Endodermal cell (in vitro differentiated cells): ENCODE measurements around the gene RTCB. TPM values are rescaled to one million over a fixed set of nuclear protein-coding genes. Genes with fewer than 3 reads are reported as not detected.

Experiments used
- DNase-seq: peaks from one replicate; pipeline ENCODE4 v3.0.0-alpha.2; 2017
- H3K27ac ChIP-seq: 2 replicates; pipeline ENCODE4 v1.5.1; 2013; ENCODE audit warnings: mild to moderate bottlenecking, low read depth, low read length, moderate library complexity
- H3K27me3 ChIP-seq: 2 replicates; pipeline ENCODE4 v1.6.1; 2013; ENCODE audit warnings: mild to moderate bottlenecking, low read length, moderate library complexity; ENCODE audit not compliant: insufficient read depth, control insufficient read depth, poor library complexity, severe bottlenecking
- H3K36me3 ChIP-seq: 2 replicates; pipeline ENCODE4 v1.7.0; 2013; ENCODE audit warnings: mild to moderate bottlenecking, low read length, moderate library complexity; ENCODE audit not compliant: control insufficient read depth, insufficient read depth
- H3K4me1 ChIP-seq: one replicate; pipeline ENCODE4 v1.7.0; 2013; ENCODE audit warnings: low read length; ENCODE audit not compliant: control insufficient read depth, insufficient read depth
- H3K4me3 ChIP-seq: 2 replicates; pipeline ENCODE4 v1.5.1; 2013; ENCODE audit warnings: mild to moderate bottlenecking, low read length, moderate library complexity
- H3K9ac ChIP-seq: 2 replicates; pipeline ENCODE4 v1.6.1; 2013; ENCODE audit warnings: mild to moderate bottlenecking, low read length, moderate library complexity; ENCODE audit not compliant: poor library complexity, severe bottlenecking; ENCODE audit errors: extremely low read depth
- H3K9me3 ChIP-seq: 2 replicates; pipeline ENCODE4 v1.6.1; 2013; ENCODE audit warnings: mild to moderate bottlenecking, low read length, moderate library complexity; ENCODE audit not compliant: control insufficient read depth
- H3K27ac Mint-ChIP-seq: 2 replicates; pipeline ENCODE4 v1.8.0; 2020; ENCODE audit warnings: mixed read lengths
- H3K27me3 Mint-ChIP-seq: 2 replicates; pipeline ENCODE4 v1.8.0; 2021; ENCODE audit warnings: mild to moderate bottlenecking, mixed read lengths; ENCODE audit not compliant: insufficient read depth
- H3K36me3 Mint-ChIP-seq: 2 replicates; pipeline ENCODE4 v1.8.0; 2020; ENCODE audit warnings: low read depth, mixed read lengths
- H3K4me1 Mint-ChIP-seq: 2 replicates; pipeline ENCODE4 v1.8.0; 2020; ENCODE audit warnings: mixed read lengths
- H3K4me3 Mint-ChIP-seq: 2 replicates; pipeline ENCODE4 v1.8.0; 2020; ENCODE audit warnings: mild to moderate bottlenecking, moderate library complexity, mixed read lengths
- H3K9me3 Mint-ChIP-seq: 2 replicates; pipeline ENCODE4 v1.8.0; 2020; ENCODE audit warnings: mild to moderate bottlenecking, mixed read lengths
- WGBS, 2 experiments: methylation state at CpG; one replicate each; pipeline versions ENCODE4 v1.1.5 to v1.1.7; 2013; ENCODE audit warnings: missing lambda C conversion rate in 2 of 2, mixed read lengths in 1 of 2; ENCODE audit not compliant: insufficient coverage in 1 of 2, insufficient read length in 1 of 2; 5-methylcytosine and 5-hydroxymethylcytosine counted together
- total RNA-seq, 2 donors: library from RNA; stranded (reverse); fragmentation: NEBNext Ultra II Directional in 1 of 2; extraction: Animal tissue kit (Norgen Biotek cat#: 25700) in 1 of 2; gene quantifications; 2 replicates in 1 of 2; 3 replicates in 1 of 2; pipeline ENCODE4 v1.2.1, GENCODE V29; 2021
- TF ChIP-seq, protein P1 (sequence below): fragments of 200-600 bp; sonication (generic); conservative IDR thresholded peaks from 2 replicates; pipeline ENCODE4 v1.5.0; 2021; ENCODE audit warnings: antibody characterized with exemption, mild to moderate bottlenecking

The RTCB gene
- total RNA-seq, 2 donors from 2014 or later: 113 to 126 TPM

DNA sequence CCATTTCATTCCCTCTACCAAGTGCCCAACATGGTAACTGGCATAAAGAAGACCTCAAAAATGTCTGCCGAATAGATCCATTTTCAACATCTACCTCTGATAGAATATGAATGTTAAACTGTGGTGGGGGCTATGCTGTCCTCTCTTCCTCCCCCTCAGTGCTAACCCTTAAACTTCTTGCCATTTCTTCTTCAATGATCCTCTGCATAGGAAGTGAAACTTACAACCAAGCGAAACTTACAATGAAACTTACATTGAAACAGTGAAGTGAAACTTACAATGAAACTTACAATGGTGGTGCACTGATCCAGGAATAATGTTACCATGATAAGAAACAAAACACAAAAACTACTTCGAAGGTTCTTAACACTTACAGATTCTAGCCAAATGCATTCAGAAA is 4.7 kb downstream of the RTCB start:
- Mint-ChIP-seq H3K9me3 (no peaks in the 10 kb centered on the region), H3K4me1 (peaks cover 13% of the 10 kb centered on the region), H3K36me3 (peaks cover 59% of the 10 kb centered on the region), H3K27ac (no peak overlapping the region), H3K4me3 (no peak overlapping the region), H3K27me3 (no peaks in the 10 kb centered on the region)
- no peak overlapping the region for H3K9ac ChIP-seq
- no peaks in the 10 kb centered on the region for H3K9me3 ChIP-seq
- no peaks in the 10 kb centered on the region for H3K27me3 ChIP-seq
- no peak for DNase-seq
- 89 to 94% methylated on average over 1 to 3 of the region's 3 CpGs for WGBS, 2 experiments
- H3K27ac ChIP-seq: no peak overlapping the region
- H3K4me1 ChIP-seq: peaks cover 2% of the 10 kb centered on the region
- H3K4me3 ChIP-seq: no peak overlapping the region
- TF ChIP-seq, protein P1, sequence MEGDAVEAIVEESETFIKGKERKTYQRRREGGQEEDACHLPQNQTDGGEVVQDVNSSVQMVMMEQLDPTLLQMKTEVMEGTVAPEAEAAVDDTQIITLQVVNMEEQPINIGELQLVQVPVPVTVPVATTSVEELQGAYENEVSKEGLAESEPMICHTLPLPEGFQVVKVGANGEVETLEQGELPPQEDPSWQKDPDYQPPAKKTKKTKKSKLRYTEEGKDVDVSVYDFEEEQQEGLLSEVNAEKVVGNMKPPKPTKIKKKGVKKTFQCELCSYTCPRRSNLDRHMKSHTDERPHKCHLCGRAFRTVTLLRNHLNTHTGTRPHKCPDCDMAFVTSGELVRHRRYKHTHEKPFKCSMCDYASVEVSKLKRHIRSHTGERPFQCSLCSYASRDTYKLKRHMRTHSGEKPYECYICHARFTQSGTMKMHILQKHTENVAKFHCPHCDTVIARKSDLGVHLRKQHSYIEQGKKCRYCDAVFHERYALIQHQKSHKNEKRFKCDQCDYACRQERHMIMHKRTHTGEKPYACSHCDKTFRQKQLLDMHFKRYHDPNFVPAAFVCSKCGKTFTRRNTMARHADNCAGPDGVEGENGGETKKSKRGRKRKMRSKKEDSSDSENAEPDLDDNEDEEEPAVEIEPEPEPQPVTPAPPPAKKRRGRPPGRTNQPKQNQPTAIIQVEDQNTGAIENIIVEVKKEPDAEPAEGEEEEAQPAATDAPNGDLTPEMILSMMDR: no peak
- H3K36me3 ChIP-seq: peaks cover 59% of the 10 kb centered on the region

DNA sequence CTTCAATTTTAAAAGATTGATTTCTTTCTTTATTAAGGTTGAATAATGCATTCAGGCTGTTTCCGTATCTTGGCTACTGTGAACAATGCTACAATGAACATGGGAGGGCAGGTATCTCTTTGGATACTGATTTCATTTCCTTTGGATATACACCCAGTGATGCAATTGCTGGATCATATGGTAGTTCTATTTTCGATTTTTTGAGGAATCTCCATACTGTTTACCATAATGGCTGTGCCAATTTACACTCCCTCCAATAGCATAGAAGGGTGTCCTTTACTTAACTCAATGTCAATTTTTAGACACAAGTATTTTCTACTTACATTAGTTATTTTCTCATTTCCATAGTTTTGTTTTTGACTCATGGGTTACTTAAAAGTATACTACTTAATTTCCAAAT is 8.0 kb downstream of the RTCB start:
- H3K4me3 ChIP-seq: no peak overlapping the region
- Mint-ChIP-seq H3K36me3 (peaks cover 78% of the 10 kb centered on the region), H3K27me3 (no peaks in the 10 kb centered on the region), H3K4me3 (no peak overlapping the region), H3K9me3 (no peaks in the 10 kb centered on the region), H3K27ac (no peak overlapping the region), H3K4me1 (no peaks in the 10 kb centered on the region)
- WGBS, 2 experiments: 93 to 97% methylated on average over 2 of the region's 2 CpGs
- TF ChIP-seq, protein P1: no peak
- H3K9me3 ChIP-seq: no peaks in the 10 kb centered on the region
- no peak overlapping the region for H3K27ac ChIP-seq
- no peaks in the 10 kb centered on the region for H3K4me1 ChIP-seq
- no peak for DNase-seq
- H3K27me3 ChIP-seq: no peaks in the 10 kb centered on the region
- H3K9ac ChIP-seq: no peak overlapping the region
- peaks cover 91% of the 10 kb centered on the region for H3K36me3 ChIP-seq

DNA sequence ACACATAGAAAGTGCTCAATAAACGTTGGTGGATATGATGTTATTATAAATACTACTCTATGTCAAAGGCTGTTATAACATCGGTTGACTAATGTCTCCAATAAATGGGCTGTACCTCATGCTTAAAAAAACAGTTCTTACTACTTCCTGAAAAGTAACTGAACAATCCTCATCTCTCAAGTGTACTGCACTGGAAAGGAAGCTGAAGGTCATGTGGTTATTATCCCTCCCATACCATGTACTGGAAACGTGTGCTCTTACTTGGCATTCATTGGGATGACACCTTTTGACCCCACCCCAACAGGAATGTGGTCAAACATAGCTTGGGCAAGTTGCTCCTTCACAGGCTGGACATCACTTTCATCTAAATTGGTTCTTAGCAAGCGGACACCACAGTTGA is 10.6 kb downstream of the RTCB start:
- no peak overlapping the region for H3K9ac ChIP-seq
- no peak overlapping the region for H3K27ac ChIP-seq
- DNase-seq: no peak
- Mint-ChIP-seq H3K9me3 (no peaks in the 10 kb centered on the region), H3K27ac (no peak overlapping the region), H3K4me3 (no peak overlapping the region), H3K36me3 (peaks cover 75% of the 10 kb centered on the region), H3K27me3 (no peaks in the 10 kb centered on the region), H3K4me1 (no peaks in the 10 kb centered on the region)
- WGBS, 2 experiments: 89 to 100% methylated on average over 1 to 3 of the region's 4 CpGs
- peaks cover 89% of the 10 kb centered on the region for H3K36me3 ChIP-seq
- no peaks in the 10 kb centered on the region for H3K4me1 ChIP-seq
- H3K4me3 ChIP-seq: no peak overlapping the region
- no peaks in the 10 kb centered on the region for H3K27me3 ChIP-seq
- H3K9me3 ChIP-seq: no peaks in the 10 kb centered on the region
- TF ChIP-seq, protein P1: no peak
